Endothelial cell (in vitro differentiated cells): ENCODE data around the gene FAM114A2. TPM values are rescaled to one million over a fixed set of nuclear protein-coding genes. Genes with fewer than 3 reads are reported as not detected.

Experiments
- DNase-seq: peaks from one replicate; pipeline ENCODE4 v3.0.0; 2021; ENCODE audit warnings: low spot score
- H3K27ac Mint-ChIP-seq: one replicate; pipeline ENCODE4 v1.8.0; 2021; ENCODE audit warnings: mixed read lengths, inconsistent platforms; ENCODE audit not compliant: unreplicated experiment
- H3K27me3 Mint-ChIP-seq: one replicate; pipeline ENCODE4 v1.8.0; 2021; ENCODE audit warnings: mild to moderate bottlenecking, moderate library complexity, mixed read lengths, inconsistent platforms; ENCODE audit not compliant: unreplicated experiment
- H3K36me3 Mint-ChIP-seq: one replicate; pipeline ENCODE4 v1.8.0; 2021; ENCODE audit warnings: mild to moderate bottlenecking, low read depth, mixed read lengths, inconsistent platforms; ENCODE audit not compliant: unreplicated experiment
- H3K4me1 Mint-ChIP-seq: one replicate; pipeline ENCODE4 v1.8.0; 2021; ENCODE audit warnings: mild to moderate bottlenecking, mixed read lengths, inconsistent platforms; ENCODE audit not compliant: unreplicated experiment
- H3K4me3 Mint-ChIP-seq: one replicate; pipeline ENCODE4 v1.8.0; 2021; ENCODE audit warnings: mild to moderate bottlenecking, mixed read lengths, inconsistent platforms; ENCODE audit not compliant: unreplicated experiment
- H3K9me3 Mint-ChIP-seq: one replicate; pipeline ENCODE4 v1.8.0; 2021; ENCODE audit warnings: mixed read lengths, inconsistent platforms; ENCODE audit not compliant: unreplicated experiment
- total RNA-seq: library from RNA; stranded (reverse); fragmentation: NEBNext Ultra II Directional; extraction: Animal tissue kit (Norgen Biotek cat#: 25700); gene quantifications from one replicate; pipeline ENCODE4 v1.2.1, GENCODE V29; 2021; ENCODE audit not compliant: unreplicated experiment
- TF ChIP-seq, protein P1 (sequence below): fragments of 200-600 bp; sonication (generic); IDR thresholded peaks from one replicate; pipeline ENCODE4 v1.5.0; 2021; ENCODE audit warnings: antibody characterized with exemption; ENCODE audit not compliant: unreplicated experiment

Gene FAM114A2
- total RNA-seq, 1 donor from 2014 or later: 28.4 TPM

DNA sequence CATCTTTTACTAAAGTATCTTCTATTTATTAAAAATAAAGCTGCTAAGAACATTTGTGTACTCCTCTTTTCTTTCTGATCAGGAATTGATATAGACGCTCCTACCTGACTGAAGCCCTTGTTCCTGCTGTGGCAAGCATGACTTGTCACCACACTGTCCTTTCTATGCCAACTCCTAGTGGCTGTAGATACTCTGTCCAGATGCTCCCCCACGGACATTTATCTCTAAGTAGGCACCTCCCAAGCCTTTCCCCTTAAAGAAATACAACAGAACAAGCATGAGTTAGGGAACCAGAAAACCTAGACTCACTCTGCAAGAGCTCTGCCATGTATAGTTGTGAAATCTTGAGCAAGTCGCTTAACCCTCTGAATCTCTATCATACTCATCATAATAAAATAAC lies 53.2 kb downstream of the FAM114A2 start:
- no peak overlapping the region for H3K4me3 Mint-ChIP-seq

GRCh38 chr5:153983885-153984284 lies 54.8 kb downstream of the FAM114A2 start:
- Mint-ChIP-seq H3K4me1 (peaks cover 23% of the 10 kb centered on the region), H3K27ac (peak overlapping the region; percentile 22), H3K4me3 (no peak overlapping the region), H3K36me3 (peaks cover 4% of the 10 kb centered on the region), H3K9me3 (no peaks in the 10 kb centered on the region), H3K27me3 (peaks cover 5% of the 10 kb centered on the region)
- TF ChIP-seq, protein P1, sequence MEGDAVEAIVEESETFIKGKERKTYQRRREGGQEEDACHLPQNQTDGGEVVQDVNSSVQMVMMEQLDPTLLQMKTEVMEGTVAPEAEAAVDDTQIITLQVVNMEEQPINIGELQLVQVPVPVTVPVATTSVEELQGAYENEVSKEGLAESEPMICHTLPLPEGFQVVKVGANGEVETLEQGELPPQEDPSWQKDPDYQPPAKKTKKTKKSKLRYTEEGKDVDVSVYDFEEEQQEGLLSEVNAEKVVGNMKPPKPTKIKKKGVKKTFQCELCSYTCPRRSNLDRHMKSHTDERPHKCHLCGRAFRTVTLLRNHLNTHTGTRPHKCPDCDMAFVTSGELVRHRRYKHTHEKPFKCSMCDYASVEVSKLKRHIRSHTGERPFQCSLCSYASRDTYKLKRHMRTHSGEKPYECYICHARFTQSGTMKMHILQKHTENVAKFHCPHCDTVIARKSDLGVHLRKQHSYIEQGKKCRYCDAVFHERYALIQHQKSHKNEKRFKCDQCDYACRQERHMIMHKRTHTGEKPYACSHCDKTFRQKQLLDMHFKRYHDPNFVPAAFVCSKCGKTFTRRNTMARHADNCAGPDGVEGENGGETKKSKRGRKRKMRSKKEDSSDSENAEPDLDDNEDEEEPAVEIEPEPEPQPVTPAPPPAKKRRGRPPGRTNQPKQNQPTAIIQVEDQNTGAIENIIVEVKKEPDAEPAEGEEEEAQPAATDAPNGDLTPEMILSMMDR: no peak
- DNase-seq: no peak

More for the DNA sequence above, 53.2 kb downstream of the FAM114A2 start:
- Mint-ChIP-seq H3K27ac (no peak overlapping the region), H3K9me3 (no peaks in the 10 kb centered on the region), H3K27me3 (peaks cover 5% of the 10 kb centered on the region), H3K36me3 (peaks cover 4% of the 10 kb centered on the region), H3K4me1 (peaks cover 23% of the 10 kb centered on the region)
- TF ChIP-seq, protein P1: no peak
- DNase-seq: no peak

DNA sequence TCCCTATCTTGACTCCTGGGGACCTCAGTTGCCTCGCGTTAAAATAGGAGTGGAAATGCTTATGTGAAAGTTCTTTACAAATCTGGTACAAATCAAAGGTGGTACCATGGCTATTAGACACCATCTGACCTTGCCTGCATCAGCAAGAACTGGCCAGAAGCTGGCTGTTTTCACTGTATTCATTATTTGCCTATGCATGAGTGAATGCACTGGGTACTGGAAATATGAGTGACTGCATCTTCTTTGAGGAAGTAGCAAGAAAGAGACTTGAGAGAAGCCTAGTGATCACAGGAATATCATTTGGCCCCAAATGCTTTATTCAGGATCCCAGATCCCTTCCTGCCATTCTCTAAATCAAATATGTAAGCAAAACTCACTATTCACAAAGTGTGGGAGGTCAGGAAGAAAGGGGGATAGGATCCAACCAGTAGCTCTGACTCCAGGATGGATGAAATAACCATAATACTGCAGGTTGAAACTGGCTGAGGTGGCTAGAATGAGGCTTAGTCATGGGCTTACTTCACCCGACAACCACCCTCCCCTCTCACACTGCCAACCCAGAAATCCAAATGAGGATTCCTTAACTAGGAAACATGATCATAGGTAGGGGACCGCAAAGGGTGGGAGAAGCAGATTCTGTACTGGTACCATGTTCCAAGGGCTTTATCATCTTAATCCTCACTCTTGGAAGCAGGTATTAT lies 56.7 kb downstream of the FAM114A2 start:
- H3K36me3 Mint-ChIP-seq: no peaks in the 10 kb centered on the region
- no peak overlapping the region for H3K27ac Mint-ChIP-seq
- peaks cover 19% of the 10 kb centered on the region for H3K4me1 Mint-ChIP-seq
- H3K4me3 Mint-ChIP-seq: no peak overlapping the region
- TF ChIP-seq, protein P1: no peak
- no peak for DNase-seq
- H3K27me3 Mint-ChIP-seq: peaks cover 2% of the 10 kb centered on the region
- no peaks in the 10 kb centered on the region for H3K9me3 Mint-ChIP-seq

DNA sequence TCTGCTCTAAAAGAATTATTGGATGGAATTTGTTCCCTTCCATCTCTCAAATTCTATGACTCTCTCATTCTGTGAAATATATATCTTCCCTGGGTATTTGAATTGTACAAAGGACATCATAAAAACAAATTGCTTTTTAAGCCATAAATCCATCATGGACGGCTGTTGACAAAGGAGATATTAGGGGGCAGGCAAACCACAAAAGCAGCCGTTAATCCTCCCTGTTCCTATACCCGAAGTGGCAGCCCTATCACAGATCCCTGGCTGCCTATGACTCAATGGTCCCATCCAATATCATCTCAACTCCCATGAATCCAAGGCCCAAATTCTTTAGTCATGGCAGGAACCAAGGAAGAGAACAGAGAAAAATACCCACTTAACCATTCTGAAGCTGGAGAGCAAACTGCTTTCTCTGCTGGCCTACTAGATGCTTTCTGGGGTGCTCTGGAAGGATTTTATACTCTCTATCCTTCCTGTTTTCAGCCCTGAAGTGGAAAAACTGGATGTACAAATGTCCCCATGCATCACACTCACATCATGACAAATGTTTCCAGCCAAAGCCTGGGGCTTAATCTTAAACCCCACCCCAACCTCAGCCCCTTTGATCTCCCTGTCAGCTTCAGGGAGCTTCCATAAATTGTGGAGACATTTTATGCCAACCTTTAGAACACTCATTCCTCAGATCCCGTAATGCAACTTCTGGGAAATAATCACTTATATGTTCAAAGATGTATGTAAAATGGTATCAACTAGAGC lies 59.5 kb downstream of the FAM114A2 start:
- Mint-ChIP-seq H3K4me3 (no peak overlapping the region), H3K9me3 (no peaks in the 10 kb centered on the region), H3K4me1 (peaks cover 29% of the 10 kb centered on the region), H3K36me3 (no peaks in the 10 kb centered on the region), H3K27ac (no peak overlapping the region), H3K27me3 (peaks cover 6% of the 10 kb centered on the region)
- TF ChIP-seq, protein P1: no peak
- DNase-seq: no peak

DNA sequence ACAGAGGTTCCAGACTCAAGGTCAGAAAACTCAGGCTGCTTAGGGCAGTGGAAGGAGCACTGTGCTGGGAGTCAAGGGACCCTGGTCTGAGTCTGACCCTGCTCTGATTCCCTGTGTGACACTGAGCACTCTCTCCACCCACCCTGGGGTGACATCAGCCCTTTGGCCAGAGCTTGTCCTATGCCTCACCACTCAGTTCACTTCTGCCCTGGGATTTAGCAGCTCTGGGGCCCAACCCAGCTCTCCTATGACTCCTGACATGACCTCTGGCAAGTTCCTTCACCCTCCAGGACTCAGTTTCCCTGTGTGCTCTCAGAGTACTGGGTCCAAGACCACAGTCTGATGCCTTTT lies 63.9 kb downstream of the FAM114A2 start:
- H3K27me3 Mint-ChIP-seq: peaks cover 9% of the 10 kb centered on the region
- H3K36me3 Mint-ChIP-seq: no peaks in the 10 kb centered on the region
- TF ChIP-seq, protein P1: no peak
- no peak overlapping the region for H3K4me3 Mint-ChIP-seq
- DNase-seq: no peak
- H3K4me1 Mint-ChIP-seq: peaks cover 27% of the 10 kb centered on the region
- no peaks in the 10 kb centered on the region for H3K9me3 Mint-ChIP-seq
- no peak overlapping the region for H3K27ac Mint-ChIP-seq
